HepG2 (cell line): ENCODE results near the gene MGAT1. TPM values are rescaled to one million over a fixed set of nuclear protein-coding genes. Genes with fewer than 3 reads are reported as not detected.

Experiments used
- AKAP8 ChIP-seq: sonication (generic); formaldehyde crosslinking; IDR thresholded peaks from 2 replicates; pipeline ENCODE4 v1.5.1; 2020; ENCODE audit warnings: mild to moderate bottlenecking, missing genetic modification reagents
- CEBPG ChIP-seq: IDR thresholded peaks from 2 replicates; pipeline ENCODE4 v1.6.1; 2016
- NFATC3 ChIP-seq: sonication (generic); formaldehyde crosslinking; IDR thresholded peaks from 2 replicates; pipeline ENCODE4 v1.5.1; 2020; ENCODE audit warnings: mild to moderate bottlenecking, missing genetic modification reagents
- RBM39 ChIP-seq: fragments of 200-400 bp; formaldehyde crosslinking; IDR thresholded peaks from one replicate; pipeline ENCODE4 v1.6.1; 2018; ENCODE audit warnings: antibody characterized with exemption, mild to moderate bottlenecking, low read depth, low read length; ENCODE audit not compliant: poor library complexity, severe bottlenecking
- ZBTB7A ChIP-seq: sonication (generic); formaldehyde crosslinking; IDR thresholded peaks from 2 replicates; pipeline ENCODE4 v1.8.0; 2022; ENCODE audit warnings: mild to moderate bottlenecking, missing genetic modification reagents
- ZFP37 ChIP-seq: sonication (generic); formaldehyde crosslinking; IDR thresholded peaks from 2 replicates; pipeline ENCODE4 v1.4.0; 2020; ENCODE audit warnings: missing genetic modification reagents, borderline replicate concordance
- ZMYM3 ChIP-seq: sonication (generic); formaldehyde crosslinking; IDR thresholded peaks from 2 replicates; pipeline ENCODE4 v1.5.1; 2020; ENCODE audit warnings: mild to moderate bottlenecking, missing genetic modification reagents
- ZNF121 ChIP-seq: sonication (generic); formaldehyde crosslinking; IDR thresholded peaks from 2 replicates; pipeline ENCODE4 v1.5.0; 2020; ENCODE audit warnings: mild to moderate bottlenecking, missing genetic modification reagents
- ZNF136 ChIP-seq: sonication (generic); formaldehyde crosslinking; IDR thresholded peaks from 2 replicates; pipeline ENCODE4 v1.8.1; 2022; ENCODE audit warnings: low read depth, mild to moderate bottlenecking, moderate library complexity, missing genetic modification reagents
- ZNF17 ChIP-seq: sonication (generic); formaldehyde crosslinking; IDR thresholded peaks from 2 replicates; pipeline ENCODE4 v1.5.0; 2020; ENCODE audit warnings: mild to moderate bottlenecking, missing genetic modification reagents
- ZNF30 ChIP-seq: sonication (generic); formaldehyde crosslinking; IDR thresholded peaks from 2 replicates; pipeline ENCODE4 v1.5.0; 2020; ENCODE audit warnings: mild to moderate bottlenecking, missing genetic modification reagents
- ZNF616 ChIP-seq: sonication (generic); formaldehyde crosslinking; IDR thresholded peaks from 2 replicates; pipeline ENCODE4 v1.5.0; 2020; ENCODE audit warnings: low read depth, mild to moderate bottlenecking, missing genetic modification reagents
- ZNF777 ChIP-seq: sonication (generic); formaldehyde crosslinking; IDR thresholded peaks from 2 replicates; pipeline ENCODE4 v1.4.0; 2020; ENCODE audit warnings: missing genetic modification reagents
- polyA plus RNA-seq, 8 experiments: library from polyadenylated mRNA; depleted of rRNA in 3 of 8; stranded (reverse) in 7 of 8; unstranded in 1 of 8; fragments of >200 nt; fragmentation: Illumina TruSeq in 4 of 8; extraction: Trizol in 4 of 8; gene quantifications; 2 replicates each; pipeline versions ENCODE4 v1.2.1 to v1.2.3, GENCODE V29; 2011 to 2016; ENCODE audit warnings: low read depth in 4 of 8, missing spikeins in 1 of 8, mixed read lengths in 1 of 8; ENCODE audit not compliant: insufficient read depth in 1 of 8
- total RNA-seq, 5 experiments: library from RNA; depleted of rRNA; stranded (reverse); fragments of >200 nt; fragmentation: Illumina TruSeq; extraction: Trizol; gene quantifications; 2 replicates each; pipeline ENCODE4 v1.2.3, GENCODE V29; 2016; ENCODE audit warnings: low read depth in 1 of 5
- TF ChIP-seq, protein P1 (sequence below): sonication (generic); formaldehyde crosslinking; IDR thresholded peaks from 2 replicates; pipeline ENCODE4 v1.4.0; 2020; ENCODE audit warnings: missing genetic modification reagents
- TF ChIP-seq, protein P2 (sequence below): sonication (generic); formaldehyde crosslinking; IDR thresholded peaks from 2 replicates; pipeline ENCODE4 v1.5.0; 2020; ENCODE audit warnings: mild to moderate bottlenecking, missing genetic modification reagents, borderline replicate concordance
- TF ChIP-seq, protein P3 (sequence below): sonication (generic); formaldehyde crosslinking; conservative IDR thresholded peaks from 2 replicates; pipeline ENCODE4 v1.4.0; 2020; ENCODE audit warnings: missing genetic modification reagents
- TF ChIP-seq, protein P4 (sequence below): sonication (generic); formaldehyde crosslinking; IDR thresholded peaks from 2 replicates; pipeline ENCODE4 v1.5.1; 2020; ENCODE audit warnings: missing genetic modification reagents, mild to moderate bottlenecking, borderline replicate concordance
- TF ChIP-seq, protein P5 (sequence below): sonication (generic); formaldehyde crosslinking; IDR thresholded peaks from 2 replicates; pipeline ENCODE4 v1.4.0; 2020; ENCODE audit warnings: mild to moderate bottlenecking, missing genetic modification reagents, borderline replicate concordance

MGAT1 gene
- total and polyA plus RNA-seq, 2 of the 13 experiments (the other 11 are each of a cell fraction or from before 2014, with no cell fraction given), result 50.1 to 55.3 TPM

DNA sequence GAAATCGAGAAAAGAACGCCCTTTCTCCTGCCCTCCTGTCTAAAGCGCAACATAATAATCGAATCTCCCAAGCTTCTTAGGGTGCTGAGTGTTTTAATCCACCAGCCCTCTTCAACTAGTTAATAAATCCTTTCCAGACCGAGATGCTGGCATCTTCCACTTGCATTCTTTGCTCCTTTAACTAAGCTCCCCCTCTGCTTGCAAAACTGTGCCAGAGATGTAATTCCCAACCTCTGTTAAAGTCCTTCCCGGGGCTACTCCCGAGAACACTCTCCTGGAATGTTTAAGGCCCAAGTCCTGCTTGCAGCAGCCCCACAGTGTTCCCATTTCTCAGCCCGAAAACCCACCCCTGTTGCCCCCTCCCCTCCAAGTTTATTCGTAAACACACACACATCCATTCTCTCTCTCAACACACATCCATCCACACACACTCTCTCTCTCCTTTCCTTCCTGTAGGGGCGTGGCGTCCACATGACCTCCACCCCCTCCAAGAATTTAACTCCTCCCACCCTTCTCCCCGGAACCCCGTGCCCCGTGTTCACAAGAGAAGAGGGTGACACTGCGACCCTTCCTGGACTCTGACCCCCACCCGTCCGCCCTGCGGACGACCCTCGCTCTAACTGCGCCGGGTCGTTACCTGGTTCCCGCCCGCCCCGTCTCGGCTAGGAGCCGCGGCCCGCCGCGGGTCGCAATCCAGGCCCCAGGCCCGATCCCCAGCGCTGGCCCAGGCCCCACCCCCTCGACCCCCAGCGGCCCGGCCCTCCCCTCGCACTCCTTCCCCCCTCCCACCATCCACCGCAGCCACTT is 7.0 kb upstream of the MGAT1 start (continued):
- TF ChIP-seq ZNF17 (0 out of 2 replicates have a peak, but pooled peaks have one; percentile 32), CEBPG (CRISPR knock-in tag) (no peak), NFATC3 (CRISPR knock-in tag) (no peak), ZNF121 (CRISPR knock-in tag) (no peak), ZNF616 (CRISPR knock-in tag) (peak; percentile 21; the same call in 1 of the 2 replicates), ZNF777 (CRISPR knock-in tag) (peak; percentile 86), ZNF136 (no peak), ZNF30 (CRISPR knock-in tag) (peak; percentile 55; the same call in 1 of the 2 replicates), ZFP37 (CRISPR knock-in tag) (no peak), RBM39 (no peak), AKAP8 (CRISPR knock-in tag) (no peak), ZBTB7A (CRISPR knock-in tag) (0 out of 2 replicates have a peak, but pooled peaks have one; percentile 29), ZMYM3 (CRISPR knock-in tag) (no peak)
- TF ChIP-seq, protein P1, sequence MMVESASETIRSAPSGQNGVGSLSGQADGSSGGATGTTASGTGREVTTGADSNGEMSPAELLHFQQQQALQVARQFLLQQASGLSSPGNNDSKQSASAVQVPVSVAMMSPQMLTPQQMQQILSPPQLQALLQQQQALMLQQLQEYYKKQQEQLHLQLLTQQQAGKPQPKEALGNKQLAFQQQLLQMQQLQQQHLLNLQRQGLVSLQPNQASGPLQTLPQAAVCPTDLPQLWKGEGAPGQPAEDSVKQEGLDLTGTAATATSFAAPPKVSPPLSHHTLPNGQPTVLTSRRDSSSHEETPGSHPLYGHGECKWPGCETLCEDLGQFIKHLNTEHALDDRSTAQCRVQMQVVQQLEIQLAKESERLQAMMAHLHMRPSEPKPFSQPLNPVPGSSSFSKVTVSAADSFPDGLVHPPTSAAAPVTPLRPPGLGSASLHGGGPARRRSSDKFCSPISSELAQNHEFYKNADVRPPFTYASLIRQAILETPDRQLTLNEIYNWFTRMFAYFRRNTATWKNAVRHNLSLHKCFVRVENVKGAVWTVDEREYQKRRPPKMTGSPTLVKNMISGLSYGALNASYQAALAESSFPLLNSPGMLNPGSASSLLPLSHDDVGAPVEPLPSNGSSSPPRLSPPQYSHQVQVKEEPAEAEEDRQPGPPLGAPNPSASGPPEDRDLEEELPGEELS (CRISPR knock-in tag), result peak; percentile 75
- TF ChIP-seq, protein P2, sequence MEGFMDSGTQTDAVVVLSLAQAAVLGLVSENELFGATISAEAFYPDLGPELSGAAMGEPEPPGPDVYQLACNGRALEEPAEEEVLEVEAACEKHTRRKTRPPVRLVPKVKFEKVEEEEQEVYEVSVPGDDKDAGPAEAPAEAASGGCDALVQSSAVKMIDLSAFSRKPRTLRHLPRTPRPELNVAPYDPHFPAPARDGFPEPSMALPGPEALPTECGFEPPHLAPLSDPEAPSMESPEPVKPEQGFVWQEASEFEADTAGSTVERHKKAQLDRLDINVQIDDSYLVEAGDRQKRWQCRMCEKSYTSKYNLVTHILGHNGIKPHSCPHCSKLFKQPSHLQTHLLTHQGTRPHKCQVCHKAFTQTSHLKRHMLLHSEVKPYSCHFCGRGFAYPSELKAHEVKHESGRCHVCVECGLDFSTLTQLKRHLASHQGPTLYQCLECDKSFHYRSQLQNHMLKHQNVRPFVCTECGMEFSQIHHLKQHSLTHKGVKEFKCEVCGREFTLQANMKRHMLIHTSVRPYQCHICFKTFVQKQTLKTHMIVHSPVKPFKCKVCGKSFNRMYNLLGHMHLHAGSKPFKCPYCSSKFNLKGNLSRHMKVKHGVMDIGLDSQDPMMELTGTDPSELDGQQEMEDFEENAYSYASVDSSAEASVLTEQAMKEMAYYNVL (CRISPR knock-in tag), result peak; percentile 88; the same call in 1 of the 2 replicates
- TF ChIP-seq, protein P3, sequence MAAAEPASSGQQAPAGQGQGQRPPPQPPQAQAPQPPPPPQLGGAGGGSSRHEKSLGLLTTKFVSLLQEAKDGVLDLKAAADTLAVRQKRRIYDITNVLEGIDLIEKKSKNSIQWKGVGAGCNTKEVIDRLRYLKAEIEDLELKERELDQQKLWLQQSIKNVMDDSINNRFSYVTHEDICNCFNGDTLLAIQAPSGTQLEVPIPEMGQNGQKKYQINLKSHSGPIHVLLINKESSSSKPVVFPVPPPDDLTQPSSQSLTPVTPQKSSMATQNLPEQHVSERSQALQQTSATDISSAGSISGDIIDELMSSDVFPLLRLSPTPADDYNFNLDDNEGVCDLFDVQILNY, result no peak
- TF ChIP-seq, protein P4, sequence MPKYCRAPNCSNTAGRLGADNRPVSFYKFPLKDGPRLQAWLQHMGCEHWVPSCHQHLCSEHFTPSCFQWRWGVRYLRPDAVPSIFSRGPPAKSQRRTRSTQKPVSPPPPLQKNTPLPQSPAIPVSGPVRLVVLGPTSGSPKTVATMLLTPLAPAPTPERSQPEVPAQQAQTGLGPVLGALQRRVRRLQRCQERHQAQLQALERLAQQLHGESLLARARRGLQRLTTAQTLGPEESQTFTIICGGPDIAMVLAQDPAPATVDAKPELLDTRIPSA (CRISPR knock-in tag), result no peak
- TF ChIP-seq, protein P5, sequence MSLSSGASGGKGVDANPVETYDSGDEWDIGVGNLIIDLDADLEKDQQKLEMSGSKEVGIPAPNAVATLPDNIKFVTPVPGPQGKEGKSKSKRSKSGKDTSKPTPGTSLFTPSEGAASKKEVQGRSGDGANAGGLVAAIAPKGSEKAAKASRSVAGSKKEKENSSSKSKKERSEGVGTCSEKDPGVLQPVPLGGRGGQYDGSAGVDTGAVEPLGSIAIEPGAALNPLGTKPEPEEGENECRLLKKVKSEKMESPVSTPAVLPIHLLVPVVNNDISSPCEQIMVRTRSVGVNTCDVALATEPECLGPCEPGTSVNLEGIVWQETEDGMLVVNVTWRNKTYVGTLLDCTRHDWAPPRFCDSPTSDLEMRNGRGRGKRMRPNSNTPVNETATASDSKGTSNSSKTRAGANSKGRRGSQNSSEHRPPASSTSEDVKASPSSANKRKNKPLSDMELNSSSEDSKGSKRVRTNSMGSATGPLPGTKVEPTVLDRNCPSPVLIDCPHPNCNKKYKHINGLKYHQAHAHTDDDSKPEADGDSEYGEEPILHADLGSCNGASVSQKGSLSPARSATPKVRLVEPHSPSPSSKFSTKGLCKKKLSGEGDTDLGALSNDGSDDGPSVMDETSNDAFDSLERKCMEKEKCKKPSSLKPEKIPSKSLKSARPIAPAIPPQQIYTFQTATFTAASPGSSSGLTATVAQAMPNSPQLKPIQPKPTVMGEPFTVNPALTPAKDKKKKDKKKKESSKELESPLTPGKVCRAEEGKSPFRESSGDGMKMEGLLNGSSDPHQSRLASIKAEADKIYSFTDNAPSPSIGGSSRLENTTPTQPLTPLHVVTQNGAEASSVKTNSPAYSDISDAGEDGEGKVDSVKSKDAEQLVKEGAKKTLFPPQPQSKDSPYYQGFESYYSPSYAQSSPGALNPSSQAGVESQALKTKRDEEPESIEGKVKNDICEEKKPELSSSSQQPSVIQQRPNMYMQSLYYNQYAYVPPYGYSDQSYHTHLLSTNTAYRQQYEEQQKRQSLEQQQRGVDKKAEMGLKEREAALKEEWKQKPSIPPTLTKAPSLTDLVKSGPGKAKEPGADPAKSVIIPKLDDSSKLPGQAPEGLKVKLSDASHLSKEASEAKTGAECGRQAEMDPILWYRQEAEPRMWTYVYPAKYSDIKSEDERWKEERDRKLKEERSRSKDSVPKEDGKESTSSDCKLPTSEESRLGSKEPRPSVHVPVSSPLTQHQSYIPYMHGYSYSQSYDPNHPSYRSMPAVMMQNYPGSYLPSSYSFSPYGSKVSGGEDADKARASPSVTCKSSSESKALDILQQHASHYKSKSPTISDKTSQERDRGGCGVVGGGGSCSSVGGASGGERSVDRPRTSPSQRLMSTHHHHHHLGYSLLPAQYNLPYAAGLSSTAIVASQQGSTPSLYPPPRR (CRISPR knock-in tag), result no peak; the same call in 1 of the 2 replicates
